ENCODE results near the gene RIN3.

Gene RIN3

GRCh38 chr14:92560106-92560865, 46.7 kb downstream of the RIN3 start:
- no peak for DNase-seq

GRCh38 chr14:92561906-92562479, 48.4 kb downstream of the RIN3 start:
- DNase-seq = no peak

- no peak for DNase-seq
These were observed 49.8 kb downstream of the RIN3 start for GRCh38 chr14:92563359-92563758.

DNA sequence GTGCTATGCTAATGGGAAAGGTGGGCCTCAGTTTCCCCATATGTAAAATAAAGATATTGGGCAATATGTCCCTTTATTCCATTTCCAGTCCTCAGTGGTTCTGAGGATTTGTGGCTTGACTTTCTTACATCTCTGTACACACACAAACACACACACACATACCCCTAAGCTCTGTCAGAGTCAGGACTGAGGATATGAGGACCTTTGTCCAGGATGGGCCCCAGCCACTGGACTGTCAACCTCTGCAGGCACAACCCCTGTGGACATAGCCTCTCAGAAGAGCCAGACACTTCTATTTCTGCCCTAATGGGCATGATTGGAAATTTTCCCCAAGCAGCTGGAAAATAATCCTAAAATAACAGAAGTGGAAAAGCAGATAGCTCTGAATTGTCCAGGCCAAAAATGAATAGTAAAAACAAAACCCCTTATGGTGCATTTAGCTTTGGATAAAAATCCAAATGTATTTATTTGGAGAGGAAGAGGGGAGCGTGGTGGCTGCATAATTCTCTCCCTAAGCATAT, 50.2 kb downstream of the RIN3 start:
- no peak for DNase-seq

GRCh38 chr14:92564344-92565039, 50.9 kb downstream of the RIN3 start:
- no peak for DNase-seq

GRCh38 chr14:92565040-92565717, 51.6 kb downstream of the RIN3 start:
- DNase-seq = no peak

GRCh38 chr14:92565718-92566115, 52.1 kb downstream of the RIN3 start:
- no peak for DNase-seq

- no peak for DNase-seq
These were observed 53.7 kb downstream of the RIN3 start for GRCh38 chr14:92567173-92567725.

GRCh38 chr14:92568621-92569479, 55.3 kb downstream of the RIN3 start:
- DNase-seq = no peak

GRCh38 chr14:92570674-92571262, 57.2 kb downstream of the RIN3 start:
- DNase-seq = no peak

- no peak for DNase-seq
These were observed 58.5 kb downstream of the RIN3 start for GRCh38 chr14:92572050-92572449.

DNA sequence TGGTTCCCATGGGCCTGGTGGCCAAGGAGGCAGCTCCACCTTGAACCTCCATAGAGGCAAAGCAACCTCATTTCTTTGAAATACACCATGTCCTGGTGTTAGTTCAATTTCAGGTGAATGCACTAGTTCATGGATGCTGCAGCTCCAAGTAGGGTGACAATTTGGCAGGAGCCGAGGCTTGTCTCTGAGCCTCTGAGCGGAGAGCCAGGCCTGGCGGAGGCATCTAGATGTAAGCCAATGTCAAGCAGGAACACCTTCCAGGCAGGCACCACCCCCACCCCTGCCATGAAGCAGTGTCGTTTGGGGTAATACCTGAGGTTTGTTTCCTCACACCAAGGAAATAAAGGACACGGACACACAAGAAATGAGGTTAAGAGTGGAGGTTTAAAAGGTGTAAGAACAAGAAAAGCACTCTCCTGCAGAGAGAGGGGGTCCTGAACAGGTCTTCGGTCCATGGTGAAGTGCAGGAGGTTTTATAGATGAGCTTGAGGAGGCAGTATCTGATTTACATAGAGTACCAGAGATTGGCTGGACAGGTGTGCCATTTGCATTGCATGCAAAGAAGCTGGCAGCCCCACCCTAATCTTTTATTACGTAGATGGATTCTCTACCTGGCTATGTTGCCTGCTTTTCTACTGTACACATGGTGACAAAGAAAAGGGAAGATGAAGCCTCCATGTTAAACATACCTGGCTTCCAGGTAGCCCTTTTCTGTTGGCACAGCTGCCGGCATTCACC, 60.3 kb downstream of the RIN3 start:
- peak; percentile 37 for DNase-seq

DNA sequence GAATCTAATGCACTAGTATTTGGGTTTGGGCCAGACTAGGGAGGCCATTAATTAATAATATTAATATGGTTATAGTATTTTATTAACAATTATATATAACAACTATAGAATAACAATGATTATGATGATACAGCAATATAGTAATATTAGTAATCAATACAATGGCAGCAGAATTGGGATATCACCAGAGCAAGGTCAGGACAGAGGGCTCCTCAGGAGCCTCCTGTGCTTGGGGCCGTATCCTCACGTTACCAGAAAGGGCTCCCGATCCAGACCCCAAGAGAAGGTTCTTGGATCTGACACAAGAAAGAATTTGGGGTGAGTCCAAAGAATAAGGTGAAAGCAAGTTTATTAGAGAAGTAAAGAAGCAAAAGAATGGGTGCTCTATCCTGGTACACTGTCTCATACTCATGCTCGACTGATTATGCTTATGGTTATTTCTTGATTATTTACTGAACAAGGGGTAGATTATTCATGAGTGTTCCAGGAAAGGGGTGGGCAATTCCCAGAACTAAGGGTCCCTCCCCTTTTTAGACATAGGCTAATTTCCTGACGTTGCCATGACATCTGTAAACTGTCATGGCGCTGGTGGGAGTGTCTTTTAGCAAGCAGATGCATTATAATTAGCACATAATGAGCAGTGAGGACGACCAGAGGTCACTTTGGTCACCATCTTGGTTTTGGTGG, 61.6 kb downstream of the RIN3 start:
- DNase-seq = no peak

DNA sequence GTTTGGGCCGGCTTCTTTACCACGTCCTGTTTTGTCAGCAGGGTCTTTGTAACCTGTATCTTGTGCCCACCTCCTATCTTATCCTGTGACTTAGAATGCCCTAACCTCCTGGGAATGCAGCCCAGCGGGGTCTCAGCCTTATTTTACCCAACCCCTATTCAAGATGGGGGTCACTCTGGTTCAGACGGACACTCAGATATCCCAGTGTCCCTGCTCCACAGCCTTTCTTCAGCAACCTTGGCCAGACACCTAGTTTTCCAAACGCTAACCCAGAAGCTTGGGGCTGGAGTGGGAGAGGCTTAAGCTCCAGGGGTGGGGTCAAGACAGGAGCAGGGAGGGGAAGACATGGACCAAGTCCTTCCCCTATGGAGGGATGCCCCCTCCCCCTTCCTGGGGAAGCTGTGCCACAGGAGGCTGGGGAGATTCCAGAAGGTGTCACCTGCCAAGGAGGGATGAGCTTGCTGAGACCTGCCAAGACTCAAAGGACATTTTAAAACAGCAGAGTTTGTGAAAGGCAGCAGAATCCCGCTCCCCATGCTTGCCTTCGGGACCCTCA, 62.2 kb downstream of the RIN3 start:
- no peak for DNase-seq

GRCh38 chr14:92577321-92577742, 63.8 kb downstream of the RIN3 start:
- no peak for DNase-seq

DNA sequence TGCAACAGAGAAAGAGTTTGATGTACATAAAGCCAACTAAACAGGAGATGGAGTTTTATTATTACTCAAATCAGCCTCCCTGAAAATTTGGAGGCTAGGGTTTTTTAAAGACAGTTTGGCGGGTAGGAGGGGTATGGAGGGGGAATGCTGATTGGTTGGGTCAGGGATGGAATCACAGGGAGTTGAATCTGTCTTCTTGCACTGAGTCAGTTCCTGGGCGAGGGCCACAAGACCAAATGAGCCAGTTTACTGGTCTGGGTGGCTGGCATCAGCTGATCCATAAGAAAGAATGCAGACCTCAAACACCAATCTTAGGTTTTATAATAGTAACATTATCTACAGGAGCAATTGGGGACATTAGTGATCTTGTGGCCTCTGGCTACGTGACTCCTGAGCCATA, 64.9 kb downstream of the RIN3 start:
- DNase-seq = no peak

- DNase-seq = no peak
These were observed 65.8 kb downstream of the RIN3 start for GRCh38 chr14:92579244-92579936.

GRCh38 chr14:92581206-92581605, 67.6 kb downstream of the RIN3 start:
- DNase-seq = no peak

DNA sequence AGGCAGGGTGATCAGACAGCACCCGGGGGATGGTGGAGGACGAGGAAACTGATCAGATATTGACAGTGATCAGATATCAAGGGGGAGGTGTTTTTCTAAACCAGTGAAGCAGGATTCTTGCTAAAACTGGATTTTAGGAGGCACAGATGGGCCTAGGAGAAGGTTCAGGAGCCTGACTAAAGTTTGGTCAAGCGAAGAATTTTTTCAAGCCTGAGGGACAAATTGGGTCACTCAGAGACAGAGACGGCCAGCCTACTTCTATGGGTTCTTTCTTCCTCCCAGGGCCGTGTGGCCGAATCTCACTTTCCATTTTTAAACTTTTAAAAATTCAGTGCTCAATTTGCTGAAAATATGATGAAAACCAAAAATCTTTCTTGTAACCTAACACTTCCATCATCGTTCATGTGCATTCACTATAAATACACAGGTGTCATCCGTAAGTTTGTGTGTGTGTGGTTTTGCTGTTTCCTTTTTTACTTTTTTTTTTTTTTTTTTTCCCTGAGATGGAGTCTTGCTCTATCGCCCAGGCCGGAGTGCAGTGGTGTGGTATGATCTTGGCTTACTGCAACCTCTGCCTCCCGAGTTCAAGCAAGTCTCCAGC, 68.5 kb downstream of the RIN3 start:
- no peak for DNase-seq

Measured in DMS153 (cell line).